Cardiac fibroblast (primary cell): ENCODE results near the gene NID1.

Source experiments
- DNase-seq, 2 donors: peaks; one replicate each; pipeline versions ENCODE4 v3.0.0 to v3.0.0-alpha.2; 2010; ENCODE audit warnings: low read depth in 2 of 2
- H3K4me3 ChIP-seq, 2 donors: replicated peaks in 1 of 2; 1 replicate in 1 of 2; 2 replicates in 1 of 2; pipeline ENCODE4 v1.5.1; 2011; ENCODE audit warnings: low read depth in 2 of 2, low read length in 2 of 2, mild to moderate bottlenecking in 2 of 2, moderate library complexity in 1 of 2
- CTCF ChIP-seq: IDR thresholded peaks from one replicate; pipeline ENCODE4 v1.5.1; 2011; ENCODE audit warnings: low read depth, mild to moderate bottlenecking, low read length, inconsistent platforms

The NID1 gene

GRCh38 chr1:235996048-235996785, 68.7 kb downstream of the NID1 start:
- no peak for DNase-seq
- no peak overlapping the region for H3K4me3 ChIP-seq
- no peak for TF ChIP-seq CTCF

- no peak for TF ChIP-seq CTCF
- DNase-seq: no peak
- no peak overlapping the region for H3K4me3 ChIP-seq
Measured at GRCh38 chr1:235995511-235995910, 69.4 kb downstream of the NID1 start.

- DNase-seq: no peak
- no peak for TF ChIP-seq CTCF
- no peak overlapping the region for H3K4me3 ChIP-seq
Measured at GRCh38 chr1:235993652-235994051, 71.2 kb downstream of the NID1 start.

- no peak for DNase-seq
- TF ChIP-seq CTCF: no peak
- H3K4me3 ChIP-seq: no peak overlapping the region
Measured at GRCh38 chr1:235992868-235993267, 72.0 kb downstream of the NID1 start.

- no peak for DNase-seq
- no peak overlapping the region for H3K4me3 ChIP-seq
- TF ChIP-seq CTCF: no peak
Measured at GRCh38 chr1:235992346-235992745, 72.5 kb downstream of the NID1 start.

- DNase-seq: peak; percentile 94 to 96
Measured at GRCh38 chr1:235990330-235990795, 74.5 kb downstream of the NID1 start.

More at GRCh38 chr1:235990330-235990795, 74.5 kb downstream of the NID1 start:
- peak; percentile 57 for TF ChIP-seq CTCF
- H3K4me3 ChIP-seq: no peak overlapping the region
